ENCODE measurements around the gene LBR.
"Not testable (repeated sequence)": the region's sequence is repeated elsewhere in the genome, so short reads cannot be mapped to it uniquely, and the experiment has no call there.

LBR gene

GRCh38 chr1:225422795-225423517 lies 4.9 kb downstream of the LBR start:
- DNase-seq (ENCODE audit: low spot score): no peak

GRCh38 chr1:225422031-225422605 lies 5.7 kb downstream of the LBR start:
- no peak for DNase-seq (ENCODE audit: low spot score)

GRCh38 chr1:225418598-225418997 lies 9.2 kb downstream of the LBR start:
- no peak for DNase-seq (ENCODE audit: low spot score)

- DNase-seq (ENCODE audit: low spot score): no peak
Observed at GRCh38 chr1:225418059-225418458, 9.8 kb downstream of the LBR start.

- no peak for DNase-seq (ENCODE audit: low spot score)
Observed at GRCh38 chr1:225415967-225416745, 11.7 kb downstream of the LBR start.

GRCh38 chr1:225415307-225415706 lies 12.5 kb downstream of the LBR start:
- no peak for DNase-seq (ENCODE audit: low spot score)

- DNase-seq (ENCODE audit: low spot score): no peak
Observed at GRCh38 chr1:225413708-225414375, 14.0 kb downstream of the LBR start.

GRCh38 chr1:225412803-225413351 lies 15.0 kb downstream of the LBR start:
- DNase-seq (ENCODE audit: low spot score): no peak

- no peak for DNase-seq (ENCODE audit: low spot score)
Observed at GRCh38 chr1:225412321-225412720, 15.5 kb downstream of the LBR start.

- no peak for DNase-seq (ENCODE audit: low spot score)
Observed at GRCh38 chr1:225410036-225410435, 17.8 kb downstream of the LBR start.

GRCh38 chr1:225409051-225409450 lies 18.8 kb downstream of the LBR start:
- DNase-seq (ENCODE audit: low spot score): no peak

GRCh38 chr1:225408249-225408648 lies 19.6 kb downstream of the LBR start:
- DNase-seq (ENCODE audit: low spot score): no peak

- no peak for DNase-seq (ENCODE audit: low spot score)
Observed at GRCh38 chr1:225407755-225408154, 20.1 kb downstream of the LBR start.

GRCh38 chr1:225406976-225407725 lies 20.7 kb downstream of the LBR start:
- DNase-seq (ENCODE audit: low spot score): no peak

- DNase-seq (ENCODE audit: low spot score): no peak
Observed at GRCh38 chr1:225400968-225401367, 26.9 kb downstream of the LBR start.

- DNase-seq (ENCODE audit: low spot score): no peak
Observed at GRCh38 chr1:225396357-225396756, 31.5 kb downstream of the LBR start.

- DNase-seq (ENCODE audit: low spot score): no peak
Observed at GRCh38 chr1:225389843-225390242, 38.0 kb downstream of the LBR start.

GRCh38 chr1:225388372-225388771 lies 39.5 kb downstream of the LBR start:
- no peak for DNase-seq (ENCODE audit: low spot score)

GRCh38 chr1:225386860-225387259 lies 41.0 kb downstream of the LBR start:
- not testable (repeated sequence) for DNase-seq (ENCODE audit: low spot score)

- no peak for DNase-seq (ENCODE audit: low spot score)
Observed at GRCh38 chr1:225380691-225381090, 47.1 kb downstream of the LBR start.

GRCh38 chr1:225378880-225379279 lies 49.0 kb downstream of the LBR start:
- DNase-seq (ENCODE audit: low spot score): no peak

GRCh38 chr1:225374996-225375395 lies 52.8 kb downstream of the LBR start:
- no peak for DNase-seq (ENCODE audit: low spot score)

All from germinal center (tissue), 1 donor.